ENCODE measurements around the gene FNIP1.

GRCh38 chr5:131774652-131775367 is 22.0 kb downstream of the FNIP1 start:
- TF ChIP-seq TEAD4 (IDR thresholded peaks at IDR 0.05), result no peak
- no peak for TF ChIP-seq NFIC (IDR thresholded peaks at IDR 0.05)
